CD4-positive, alpha-beta T cell treated with Interleukin-2 at 100 ng/mL for 4 hours (primary cell): ENCODE measurements around the gene BCL7A.

Experiments
- DNase-seq: peaks from one replicate; pipeline ENCODE4 v3.0.0-alpha.2; 2020; ENCODE audit warnings: low spot score

BCL7A gene

DNA sequence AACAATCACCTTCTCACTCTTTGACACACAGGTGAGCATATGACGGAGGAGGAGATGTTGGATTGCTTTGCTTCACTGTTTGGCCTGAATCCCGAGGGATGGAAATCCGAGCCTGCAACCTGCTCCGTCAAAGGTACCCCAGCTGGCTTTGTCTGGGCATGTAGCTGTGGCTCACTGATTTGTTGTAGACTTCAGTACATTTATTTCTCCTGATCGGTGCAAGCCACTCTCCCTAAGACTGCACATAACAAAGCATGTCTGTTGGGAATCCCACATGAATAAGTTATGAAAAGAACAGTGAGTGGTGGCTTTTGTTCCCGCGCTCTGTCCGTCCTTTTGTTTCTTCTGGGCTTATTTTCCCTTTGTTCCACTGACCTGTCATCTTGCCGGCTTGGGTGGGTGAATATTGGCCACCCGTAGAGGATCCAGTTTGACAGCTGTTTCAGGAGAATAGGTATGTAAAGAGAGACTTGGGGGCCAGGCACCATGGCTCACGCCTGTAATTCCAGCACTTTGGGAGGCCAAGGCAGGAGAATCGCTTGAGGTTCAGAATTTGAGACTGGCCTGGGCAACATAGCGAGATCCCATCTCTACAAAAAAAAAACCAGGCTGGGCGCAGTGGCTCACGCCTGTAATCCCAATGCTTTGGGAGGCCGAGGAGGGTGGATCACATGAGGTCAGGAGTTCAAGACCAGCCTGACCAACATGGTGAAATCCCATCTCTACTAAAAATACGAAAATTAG is 20.0 kb upstream of the BCL7A start:
- DNase-seq = no peak

DNA sequence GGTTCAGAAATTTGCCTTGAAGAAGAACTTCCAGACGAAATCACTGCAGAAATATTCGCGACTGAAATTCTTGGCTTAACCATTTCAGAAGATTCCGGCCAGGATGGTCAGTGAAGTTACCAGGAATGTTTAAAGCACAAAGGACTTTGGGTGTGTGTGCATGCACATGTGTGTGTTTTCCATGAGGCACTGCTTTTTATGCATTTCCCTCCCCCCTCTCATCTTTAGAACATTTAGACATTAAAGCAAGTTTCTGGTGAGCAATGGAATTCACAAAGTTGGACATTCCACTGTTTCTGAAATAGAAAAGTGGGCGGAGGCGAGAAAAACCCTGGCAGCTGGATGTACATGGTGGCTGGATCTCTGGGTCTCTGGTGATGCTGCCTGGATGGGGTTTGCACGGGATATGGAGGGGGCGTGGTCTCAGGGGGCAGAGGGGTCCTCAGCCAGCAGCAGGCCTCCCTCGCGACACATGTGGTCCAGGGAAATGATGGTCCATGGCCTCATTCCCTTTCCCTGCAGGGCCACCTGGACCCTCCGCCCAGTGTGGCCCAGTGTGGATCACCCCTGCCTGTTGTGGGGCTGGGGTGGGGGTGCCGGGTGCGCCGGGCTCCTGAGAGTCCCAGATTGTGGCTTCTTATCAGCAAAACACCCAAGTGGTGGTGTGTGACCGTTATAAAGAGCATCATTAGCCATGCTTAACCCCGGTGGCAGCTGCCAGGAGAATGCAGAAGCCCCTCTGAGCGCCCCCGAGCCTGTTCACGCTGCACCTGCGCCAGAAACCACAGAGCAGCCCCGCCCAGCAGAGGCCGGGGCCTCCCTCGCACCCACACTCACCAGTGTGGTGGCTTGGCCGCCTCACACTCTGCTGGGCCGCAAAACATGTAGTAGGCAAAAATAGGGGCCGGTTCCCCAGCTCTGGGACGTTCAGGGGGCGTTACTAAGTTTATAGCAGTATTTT is 17.8 kb upstream of the BCL7A start:
- no peak for DNase-seq

DNA sequence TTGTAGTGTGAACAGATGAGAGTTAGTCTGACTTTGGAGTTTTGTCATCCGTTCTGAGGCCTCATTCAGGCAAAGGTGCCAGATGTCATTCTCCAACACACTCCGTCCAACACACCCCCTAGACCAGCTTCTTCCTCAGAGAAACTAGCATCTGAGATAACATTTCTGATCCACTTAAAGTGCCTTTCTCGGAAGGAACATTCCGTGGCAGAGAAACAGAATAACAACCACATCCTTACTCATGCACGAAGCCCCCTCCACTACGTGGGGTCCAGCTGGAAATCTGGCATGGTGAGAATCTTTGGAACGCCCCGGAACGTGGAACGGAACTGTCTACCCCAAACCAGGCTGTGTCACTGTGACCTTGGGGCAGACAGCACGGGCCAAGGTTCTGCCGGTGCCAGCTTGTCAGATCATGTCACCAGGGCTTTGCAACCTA is 17.0 kb upstream of the BCL7A start:
- DNase-seq = no peak

DNA sequence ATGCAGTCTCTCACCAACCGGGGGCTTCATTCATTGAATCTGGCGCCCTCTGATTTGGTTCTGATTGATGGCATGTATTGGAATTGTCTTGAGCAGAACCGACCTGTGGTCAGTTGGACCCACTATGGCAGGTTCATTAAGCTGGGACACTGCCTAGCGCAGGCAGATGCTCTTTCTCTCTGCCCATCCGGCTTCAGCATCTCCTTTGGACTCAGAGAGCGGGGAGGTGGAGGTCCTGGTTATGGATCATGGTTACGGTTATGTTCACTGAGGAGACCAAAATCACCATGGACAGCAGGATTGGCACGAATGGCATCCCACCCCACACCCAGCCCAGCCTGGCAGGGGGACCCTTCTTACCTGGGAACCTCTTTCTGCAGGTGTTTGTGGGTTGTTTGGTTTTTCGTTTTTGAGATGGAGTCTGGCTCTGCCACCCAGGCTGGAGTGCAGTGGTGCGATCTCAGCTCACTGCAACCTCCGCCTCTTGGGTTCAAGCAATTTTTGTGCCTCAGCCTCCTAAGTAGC is 16.4 kb upstream of the BCL7A start:
- no peak for DNase-seq

DNA sequence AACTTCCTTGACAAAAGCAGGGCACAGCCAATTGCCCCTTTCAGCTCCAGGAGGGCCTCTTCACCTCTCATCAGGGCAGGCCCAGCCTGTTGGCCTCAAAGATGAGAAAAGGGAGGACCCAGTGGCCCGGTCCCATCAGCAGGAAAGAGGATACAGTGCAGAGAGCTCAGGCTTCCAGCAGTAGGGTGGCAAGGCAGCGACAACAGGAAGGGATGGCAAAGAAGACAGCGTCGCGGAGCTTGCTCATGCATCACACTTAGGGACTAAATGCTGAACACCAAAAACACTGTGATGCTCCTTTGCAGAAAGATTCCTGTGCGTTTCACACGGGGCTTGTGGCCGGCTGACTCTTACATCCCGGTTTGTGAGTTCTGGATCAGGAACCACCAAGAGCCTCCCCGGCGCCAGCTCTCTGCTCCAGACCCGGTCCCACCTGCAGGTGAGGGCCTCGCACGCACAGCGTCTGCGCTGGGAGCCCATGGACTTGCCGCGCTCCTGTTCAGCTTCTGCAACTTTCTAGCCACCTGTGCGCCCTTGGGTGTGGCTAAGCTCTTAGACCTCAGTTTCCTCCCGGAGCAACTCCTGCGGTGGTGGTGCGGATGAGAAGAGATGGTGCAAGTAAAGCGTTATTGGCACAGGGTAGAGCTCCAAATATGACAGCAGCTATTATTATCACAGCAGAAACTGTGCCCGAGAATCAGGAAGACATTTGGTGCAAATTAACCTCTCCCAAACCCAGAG is 15.3 kb upstream of the BCL7A start:
- DNase-seq = peak; percentile 17

DNA sequence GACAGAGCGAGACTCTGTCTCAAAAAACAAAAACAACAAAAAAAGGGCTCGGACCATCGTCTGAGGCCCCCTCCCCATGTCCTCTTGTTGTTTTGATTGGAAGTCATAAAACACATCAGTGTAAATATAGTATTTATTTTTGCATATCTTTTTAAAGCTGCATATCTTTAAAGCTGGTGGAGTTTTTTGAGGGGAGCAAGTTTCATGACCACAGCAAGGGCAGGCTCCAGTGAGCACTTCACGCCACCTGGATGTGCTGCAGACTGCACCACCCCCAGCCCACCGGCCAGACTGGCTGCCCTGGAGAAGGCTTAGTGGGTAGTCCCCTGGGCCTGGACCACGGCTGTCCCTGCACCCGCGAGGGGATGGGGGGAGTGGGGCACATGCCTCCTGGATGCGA is 11.9 kb upstream of the BCL7A start:
- no peak for DNase-seq

DNA sequence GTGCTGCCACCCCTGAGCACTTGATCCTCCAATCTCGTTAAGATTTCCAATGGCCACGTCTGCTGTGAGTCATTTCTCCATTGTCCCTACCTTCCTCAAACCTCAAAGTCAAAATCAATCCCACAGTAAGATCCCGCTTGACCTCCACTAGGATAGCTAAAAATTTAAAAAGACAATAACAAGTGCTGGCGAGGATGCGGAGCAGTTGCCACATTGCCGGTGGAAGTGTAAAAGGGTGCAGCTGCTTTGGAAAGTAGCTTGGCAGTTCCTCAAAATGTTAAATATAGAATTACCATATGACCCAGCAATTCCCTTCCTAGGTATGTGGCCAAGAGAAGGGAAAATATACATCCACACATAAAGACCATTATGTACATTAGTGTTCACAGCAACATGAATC is 9.5 kb upstream of the BCL7A start:
- DNase-seq = no peak

DNA sequence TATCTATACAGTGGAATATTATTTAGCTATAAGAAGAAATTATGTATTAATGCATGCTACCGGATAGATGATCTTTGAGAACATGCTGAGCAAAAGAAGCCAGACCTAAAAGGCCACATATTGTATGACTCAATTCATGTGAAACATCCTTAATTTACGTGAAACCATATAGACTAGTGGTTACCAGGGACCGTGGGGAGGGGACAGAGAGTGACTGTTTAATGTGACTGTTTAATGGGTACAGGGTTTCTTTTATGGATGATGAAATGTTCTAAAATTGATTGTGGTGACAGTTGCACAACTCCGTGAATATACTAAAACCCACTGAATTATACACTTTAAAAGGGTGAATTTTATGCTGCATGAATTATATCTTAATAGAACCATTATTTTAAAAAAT is 8.5 kb upstream of the BCL7A start:
- DNase-seq = no peak

DNA sequence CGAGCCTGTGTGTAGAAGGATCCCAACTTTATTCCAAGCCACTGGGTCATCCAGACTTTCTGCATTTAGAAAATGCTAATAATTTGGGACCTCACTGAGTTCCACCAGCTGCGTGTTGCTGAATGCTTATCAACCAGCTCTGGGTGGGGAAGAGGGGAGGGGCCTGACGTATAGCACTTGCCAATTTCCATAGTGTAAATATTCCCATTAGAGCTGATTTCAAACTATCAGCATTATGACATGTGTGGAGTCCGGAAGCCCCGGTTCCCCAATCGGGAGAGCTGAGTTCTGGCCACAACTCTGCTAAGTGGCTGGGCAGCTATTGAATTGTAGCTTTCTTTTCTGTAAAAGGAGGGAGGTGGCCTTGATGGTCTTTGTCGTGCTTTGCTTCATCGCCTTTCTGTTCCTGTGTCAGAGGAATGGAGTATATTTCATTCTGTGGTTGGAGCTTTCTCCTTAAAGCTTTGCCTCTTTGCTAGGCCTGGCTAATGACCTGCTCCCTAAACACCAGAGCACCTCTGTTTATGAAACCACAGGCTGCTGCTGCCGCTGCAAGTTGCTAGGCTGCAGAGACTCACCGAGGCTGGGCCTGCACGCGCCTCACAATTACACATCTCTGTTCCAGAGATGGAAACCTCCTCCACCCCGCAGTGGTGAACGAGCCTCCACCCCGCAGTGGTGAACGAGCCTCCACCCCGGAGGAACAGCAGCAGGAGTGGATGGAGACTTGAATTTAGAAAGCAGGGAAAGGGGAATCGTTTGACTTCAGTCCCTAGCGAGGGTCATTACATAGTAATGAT is 7.7 kb upstream of the BCL7A start:
- DNase-seq = no peak

DNA sequence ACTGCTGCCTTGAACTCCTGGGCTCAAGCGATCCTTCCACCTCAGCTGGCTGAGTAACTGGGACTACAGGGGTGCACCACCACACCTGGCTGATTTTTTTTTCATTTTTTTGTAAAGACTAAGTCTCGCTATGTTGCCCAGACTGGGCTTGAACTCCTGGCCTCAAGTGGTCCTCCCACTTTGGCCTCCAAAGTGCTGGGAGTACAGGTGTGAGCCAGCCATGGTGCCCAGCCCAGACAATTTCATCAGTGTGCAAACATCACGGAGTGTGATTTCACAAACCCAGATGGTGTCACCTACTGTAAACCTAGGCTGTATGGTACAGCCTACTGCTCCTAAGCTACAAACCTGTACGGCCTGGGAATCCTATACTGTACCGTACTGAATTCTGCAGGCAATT is 6.9 kb upstream of the BCL7A start:
- DNase-seq = no peak

DNA sequence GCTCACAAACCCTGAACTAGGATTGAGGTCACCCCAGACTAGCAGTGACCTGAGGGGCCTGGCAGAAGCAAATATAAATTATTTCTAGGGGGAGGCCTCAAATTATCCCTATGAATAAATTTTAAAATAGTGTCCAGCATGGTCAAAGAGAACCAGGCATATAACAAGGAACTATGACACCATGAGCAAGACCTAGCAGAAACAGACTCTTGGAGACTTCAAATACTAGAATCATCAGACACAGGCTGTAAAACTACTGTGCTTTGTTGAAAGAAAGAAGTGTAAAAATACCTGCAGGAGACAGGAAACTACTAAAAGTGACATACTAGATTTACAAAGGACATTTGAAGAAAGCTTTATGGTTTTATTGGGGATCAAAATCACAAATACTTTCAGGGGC is 3.2 kb upstream of the BCL7A start:
- DNase-seq = no peak

DNA sequence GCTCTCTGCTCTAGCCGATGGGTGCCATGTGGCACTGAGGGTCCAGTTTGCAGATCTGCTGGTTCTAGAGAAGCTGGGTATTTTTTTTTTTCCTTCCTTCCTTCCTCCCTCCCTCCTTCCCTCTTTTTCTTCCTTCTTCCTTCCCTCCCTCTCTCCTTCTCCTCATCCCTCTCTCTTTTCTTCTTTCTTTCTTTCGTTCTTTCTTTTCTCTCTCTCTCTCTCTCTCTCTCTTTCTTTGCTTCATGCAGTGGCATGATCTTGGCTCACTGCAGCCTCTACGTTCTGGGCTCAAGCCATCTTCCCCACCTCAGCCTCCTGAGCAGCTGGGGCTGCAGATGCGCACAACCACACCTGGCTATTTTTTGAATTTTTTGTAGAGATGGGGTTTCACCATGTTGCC is 2.7 kb upstream of the BCL7A start:
- no peak for DNase-seq

DNA sequence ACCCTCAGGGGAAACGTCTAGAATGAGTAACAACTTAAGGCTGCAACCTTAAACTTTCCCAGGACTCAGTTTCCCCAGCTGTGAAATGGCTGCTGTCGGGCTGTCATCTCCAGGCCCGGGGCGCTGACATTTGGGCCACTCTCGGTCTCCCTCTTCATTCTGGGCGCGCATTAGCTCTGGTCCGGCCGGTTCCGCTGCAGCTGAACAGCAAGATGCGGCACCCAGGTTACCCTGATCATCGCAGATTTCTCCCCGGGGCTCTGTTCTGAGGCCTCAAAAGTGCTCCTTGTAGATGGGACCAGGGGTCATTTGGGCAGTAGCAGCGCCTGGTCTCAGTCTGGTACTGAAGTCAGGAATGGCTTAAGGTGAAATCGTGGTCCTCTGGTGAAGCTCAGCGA is 890 bp upstream of the BCL7A start:
- DNase-seq = no peak

DNA sequence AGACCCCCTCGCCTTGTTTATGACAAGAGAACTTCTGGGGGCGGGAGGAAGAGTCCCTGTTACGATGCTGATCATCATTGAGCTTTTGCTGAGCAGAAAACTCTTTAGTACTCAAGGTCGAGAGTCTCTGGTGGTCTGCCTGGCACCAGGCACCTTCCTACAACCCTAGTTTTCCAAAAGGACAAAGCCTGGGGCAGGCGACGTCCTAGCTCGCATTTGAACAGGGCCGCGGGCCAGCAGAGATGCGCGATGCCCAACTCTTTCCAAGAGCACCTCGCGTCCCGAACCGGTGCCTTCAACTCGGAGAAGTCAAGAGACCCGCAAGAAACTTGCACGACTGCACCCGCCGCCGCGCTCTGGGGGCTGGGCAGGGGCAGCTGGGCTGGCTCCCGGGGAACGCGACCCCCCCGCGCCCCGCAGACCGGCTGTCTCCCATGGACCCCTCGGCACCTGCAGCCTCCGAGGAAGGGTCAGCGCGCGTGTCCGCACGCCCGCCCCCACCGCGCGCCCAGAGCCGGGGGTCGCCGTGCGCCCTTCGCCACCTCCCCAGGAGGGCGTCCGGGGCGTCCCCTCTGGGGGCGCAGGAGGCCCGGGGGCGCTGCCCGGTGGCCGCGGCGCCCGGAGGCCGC is 377 bp upstream of the BCL7A start:
- no peak for DNase-seq

DNA sequence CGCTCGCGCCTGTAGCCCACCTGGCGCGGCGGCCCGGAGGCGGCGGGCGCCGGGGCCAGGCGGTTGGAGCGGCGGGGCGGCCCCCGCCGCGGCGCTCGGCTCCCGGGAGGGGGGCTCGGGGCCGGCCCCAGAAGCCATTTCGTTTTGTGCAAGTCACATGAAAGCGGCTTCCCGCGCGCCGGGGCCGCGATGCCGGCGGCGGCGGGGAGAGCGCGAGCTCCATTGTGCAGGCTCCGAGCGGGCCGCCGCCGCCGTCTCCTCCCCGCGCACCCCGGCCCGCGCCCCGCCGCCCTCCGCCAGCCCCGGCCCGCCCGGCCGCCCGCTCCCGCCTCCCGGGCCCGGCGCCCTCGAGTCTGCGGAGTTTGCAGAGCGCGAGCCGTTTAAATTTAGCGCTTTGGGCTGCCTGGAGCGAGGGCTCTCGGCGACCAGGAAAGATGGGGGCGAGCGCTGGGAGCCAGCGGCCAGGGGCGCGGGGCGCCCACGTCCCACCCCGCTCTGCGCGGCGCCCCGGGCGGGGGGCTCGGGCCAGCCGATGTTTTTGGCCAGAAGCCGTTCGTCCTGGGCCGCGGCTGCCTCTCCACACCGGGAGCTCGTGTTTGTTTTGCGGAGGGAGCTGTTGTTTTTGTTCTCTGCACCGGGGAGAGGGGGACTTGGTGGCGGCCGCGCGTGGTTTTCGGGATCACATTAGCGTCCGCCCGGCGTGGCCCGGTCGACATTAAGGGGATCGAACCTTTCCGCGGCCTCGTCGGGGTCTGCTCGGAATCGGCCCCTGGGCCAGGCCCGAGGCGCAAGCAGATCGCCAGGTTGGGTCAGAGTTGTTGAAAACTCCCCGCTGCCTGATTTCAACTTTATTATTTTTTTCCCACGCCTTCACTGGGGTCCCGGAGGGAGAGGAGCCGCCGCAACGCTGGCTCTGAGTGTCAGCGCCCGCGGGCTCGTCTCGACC is 982 bp downstream of the BCL7A start:
- DNase-seq = peak; percentile 14

DNA sequence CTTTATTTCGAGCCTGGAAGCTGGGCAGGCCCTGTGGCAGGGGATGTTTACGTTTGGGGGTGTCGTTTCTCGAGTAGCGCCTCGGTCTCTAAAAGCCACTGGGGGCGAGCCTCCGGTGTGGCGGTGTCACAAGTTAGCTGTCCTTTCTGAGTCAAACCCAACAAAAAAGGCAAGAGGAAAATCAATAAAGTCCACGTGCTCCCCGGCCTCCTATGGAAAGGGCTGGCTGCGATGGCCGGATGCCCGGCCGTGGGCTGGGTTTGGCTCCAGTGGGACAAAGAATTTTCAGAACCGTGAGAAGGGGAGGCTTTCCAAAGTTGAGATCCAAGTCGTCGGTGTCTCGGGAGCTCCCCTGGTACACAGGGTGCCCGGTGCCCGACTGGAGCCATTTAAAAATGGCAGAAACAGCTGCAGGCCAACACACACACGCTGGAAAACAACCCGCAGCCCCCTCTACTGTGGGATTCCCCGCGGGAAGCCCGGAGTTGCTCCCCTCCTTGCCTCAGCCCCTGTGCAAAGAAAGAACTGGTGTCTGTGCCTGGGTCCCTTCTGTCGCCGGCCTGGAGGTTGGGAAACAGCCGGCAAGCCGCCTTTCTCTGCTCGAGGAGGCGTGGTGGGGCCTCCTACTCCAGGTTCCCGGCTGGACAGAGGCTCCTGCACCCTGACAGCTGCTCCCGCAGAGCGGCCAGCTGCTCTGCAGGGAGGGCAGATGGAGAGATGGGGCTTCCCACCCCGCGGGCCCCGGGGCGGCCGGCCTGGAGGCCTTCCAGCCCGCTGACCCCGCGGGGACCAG is 1.9 kb downstream of the BCL7A start:
- no peak for DNase-seq

DNA sequence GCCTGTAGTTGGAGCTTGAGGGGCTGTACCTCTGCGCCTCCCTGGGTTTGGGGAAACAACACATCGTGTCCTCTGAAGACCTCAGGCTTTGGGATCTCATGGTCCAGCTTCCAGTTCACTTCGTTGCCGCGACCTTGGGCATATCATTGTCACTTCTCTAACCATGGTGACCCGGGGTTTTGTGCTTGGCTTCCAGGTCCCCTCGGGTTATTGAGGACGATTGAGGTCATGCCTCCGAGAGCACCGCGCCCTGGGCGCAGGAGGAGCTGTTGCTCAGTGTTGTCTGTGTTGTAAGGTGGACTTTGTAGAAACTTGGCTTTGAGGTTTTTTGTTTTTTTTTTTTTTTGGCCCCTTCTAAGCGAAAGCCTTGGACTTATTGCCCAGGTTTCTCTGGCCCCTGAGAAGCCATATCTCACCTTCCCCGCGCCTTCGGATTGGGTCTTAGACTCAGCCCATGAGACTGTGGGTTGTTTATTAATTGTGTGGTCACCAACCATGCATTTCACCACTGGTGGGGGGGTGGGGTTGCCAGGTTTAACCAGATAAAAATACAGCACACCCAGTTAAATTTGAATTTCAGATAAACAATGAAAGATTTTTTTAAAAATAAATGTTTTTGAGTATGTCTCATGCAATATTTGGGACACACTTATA is 2.6 kb downstream of the BCL7A start:
- no peak for DNase-seq

DNA sequence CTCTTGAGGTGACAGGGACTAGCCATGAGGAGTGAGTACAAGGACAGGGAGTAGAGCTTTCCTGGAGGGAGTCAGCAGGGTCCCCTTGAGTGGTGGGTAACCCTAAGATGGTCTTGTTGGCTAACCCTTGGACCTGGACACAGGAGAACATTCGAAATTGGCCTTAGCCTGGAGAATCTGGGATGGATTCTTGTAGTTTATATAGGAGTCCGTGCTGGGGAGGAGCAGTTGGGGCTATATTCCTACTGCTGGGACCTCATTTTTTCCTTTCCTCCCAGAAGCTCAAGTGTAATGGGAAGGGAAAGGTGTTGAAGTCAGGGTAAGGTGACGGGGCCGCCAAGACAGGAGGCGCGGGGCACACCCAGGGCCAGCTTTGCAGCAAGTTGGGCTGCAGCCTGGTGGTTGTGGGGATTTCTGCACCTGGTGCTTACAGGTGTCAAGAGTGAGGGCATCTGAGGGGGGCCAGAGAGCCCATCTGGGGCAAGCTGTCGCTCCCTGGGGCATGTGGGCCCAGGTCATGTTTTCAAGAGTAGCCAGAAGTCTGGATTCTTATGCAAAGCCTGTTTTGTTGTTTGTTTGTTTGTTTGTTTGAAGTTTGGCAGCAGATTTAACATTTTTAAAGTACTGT is 5.1 kb downstream of the BCL7A start:
- no peak for DNase-seq
